A549 (cell line): ENCODE results near the gene AHCYL2. TPM values are rescaled to one million over a fixed set of nuclear protein-coding genes. Genes with fewer than 3 reads are reported as not detected.
A peak's percentile ranks its signal among the peaks of the same experiment; 100 is the strongest.

ENCODE experiments used
- ATAC-seq, 2 experiments: fragments of 200-7000 bp in 1 of 2; fragments of >200 bp in 1 of 2; cut with Nextera tagmentation in 1 of 2; cut with Tn5 transposase in 1 of 2; 3 replicates each; pipeline versions ENCODE4 v1.8.0 to v1.9.1; 2018 to 2020; ENCODE audit warnings: mild to moderate bottlenecking in 1 of 2, moderate library complexity in 1 of 2
- CTCF ChIA-PET: fragments of 300-600 bp; sonication (Branson Sonifier 250); formaldehyde crosslinking; extraction: SDS; loops from one replicate; lab custom pipeline; 2021; ENCODE audit warnings: antibody characterized with exemption, inconsistent platforms; lab: Yijun Ruan, JAX
- POLR2A ChIA-PET: fragments of 350-600 bp; formaldehyde crosslinking; extraction: SDS; loops from one replicate; lab custom pipeline; 2021; ENCODE audit warnings: antibody characterized with exemption, inconsistent platforms; lab: Yijun Ruan, JAX
- DNase-seq, 2 experiments: peaks; one replicate each; pipeline versions ENCODE4 v3.0.0 to v3.0.0-alpha.2; 2011 to 2016; ENCODE audit warnings: low read depth in 1 of 2, low spot score in 1 of 2
- FAIRE-seq: peaks from 2 replicates; lab custom pipeline; 2011; peaks lifted over from hg19 to GRCh38; lab: Jason Lieb, UNC
- H3K27ac ChIP-seq, 2 experiments: fragments of >200 bp; sonication (Bioruptor Twin); formaldehyde crosslinking; 3 replicates each; pipeline ENCODE4 v1.5.1; 2016 to 2017
- H3K4me1 ChIP-seq: fragments of >200 bp; sonication (Bioruptor Twin); formaldehyde crosslinking; 3 replicates; pipeline ENCODE4 v1.6.1; 2016
- H3K4me2 ChIP-seq: fragments of >200 bp; sonication (Bioruptor Twin); formaldehyde crosslinking; 3 replicates; pipeline ENCODE4 v1.6.1; 2016
- H3K4me3 ChIP-seq: fragments of >200 bp; sonication (Bioruptor Twin); formaldehyde crosslinking; 3 replicates; pipeline ENCODE4 v1.5.1; 2016
- H3K9me3 ChIP-seq: fragments of >200 bp; sonication (Bioruptor Twin); formaldehyde crosslinking; 3 replicates; pipeline ENCODE4 v1.6.1; 2016
- CTCF ChIP-seq: fragments of >200 bp; sonication (Bioruptor Twin); formaldehyde crosslinking; IDR thresholded peaks from 3 replicates; pipeline ENCODE4 v1.5.1; 2016
- EHMT2 ChIP-seq: fragments of 200-600 bp; sonication (generic); IDR thresholded peaks from 2 replicates; pipeline ENCODE4 v1.6.1; 2016; ENCODE audit warnings: antibody characterized with exemption, low read depth, mild to moderate bottlenecking, moderate library complexity
- ESRRA ChIP-seq: fragments of 150-350 bp; IDR thresholded peaks from 2 replicates; pipeline ENCODE4 v1.6.1; 2014; ENCODE audit warnings: mild to moderate bottlenecking, low read length, borderline replicate concordance
- HDAC2 ChIP-seq: fragments of 200-600 bp; sonication (generic); IDR thresholded peaks from 2 replicates; pipeline ENCODE4 v1.6.1; 2016
- HES2 ChIP-seq: fragments of >200 bp; sonication (Bioruptor Twin); formaldehyde crosslinking; IDR thresholded peaks from 2 replicates; pipeline ENCODE4 v1.6.1; 2016
- HOXA7 ChIP-seq: fragments of 250-450 bp; sonication (Bioruptor Pico); IDR thresholded peaks from 2 replicates; pipeline ENCODE4 v1.5.0; 2020; ENCODE audit warnings: mild to moderate bottlenecking, moderate library complexity
- JUNB ChIP-seq: fragments of >200 bp; sonication (Bioruptor Twin); formaldehyde crosslinking; IDR thresholded peaks from 2 replicates; pipeline ENCODE4 v1.6.1; 2016
- KDM1A ChIP-seq: fragments of 200-600 bp; sonication (generic); IDR thresholded peaks from 2 replicates; pipeline ENCODE4 v1.6.1; 2016; ENCODE audit warnings: low read depth, mild to moderate bottlenecking
- KDM5A ChIP-seq: fragments of 200-600 bp; sonication (generic); IDR thresholded peaks from 2 replicates; pipeline ENCODE4 v1.6.1; 2016; ENCODE audit warnings: antibody characterized with exemption, mild to moderate bottlenecking
- MAFK ChIP-seq: fragments of 450-650 bp; IDR thresholded peaks from 2 replicates; pipeline ENCODE4 v1.6.1; 2014; ENCODE audit not compliant: partially characterized antibody
- MAZ ChIP-seq: fragments of 150-350 bp; IDR thresholded peaks from 2 replicates; pipeline ENCODE4 v1.6.1; 2014; ENCODE audit warnings: antibody characterized with exemption, low read depth, low read length, borderline replicate concordance
- NPAS2 ChIP-seq: fragments of 250-450 bp; sonication (Bioruptor Pico); IDR thresholded peaks from 2 replicates; pipeline ENCODE4 v1.8.0; 2022; ENCODE audit warnings: mild to moderate bottlenecking, moderate library complexity, borderline replicate concordance
- PHF8 ChIP-seq: fragments of 200-600 bp; sonication (generic); IDR thresholded peaks from 2 replicates; pipeline ENCODE4 v1.6.1; 2016; ENCODE audit warnings: low read depth, mild to moderate bottlenecking, antibody characterized with exemption, moderate library complexity, borderline replicate concordance
- POLR2AphosphoS2 ChIP-seq: conservative IDR thresholded peaks from 2 replicates; pipeline ENCODE4 v1.6.1; 2012; ENCODE audit warnings: low read length, improper control_type of control experiment, inconsistent platforms
- RAD21 ChIP-seq, 2 experiments: fragments of >200 bp in 1 of 2; sonication (Bioruptor Twin) in 1 of 2; formaldehyde crosslinking in 1 of 2; IDR thresholded peaks in 1 of 2; conservative IDR thresholded peaks in 1 of 2; 2 replicates in 1 of 2; 3 replicates in 1 of 2; pipeline ENCODE4 v1.6.1; 2012 to 2018; ENCODE audit warnings: inconsistent platforms in 1 of 2
- RARB ChIP-seq: fragments of 250-450 bp; sonication (Bioruptor Pico); IDR thresholded peaks from 2 replicates; pipeline ENCODE4 v1.8.0; 2021; ENCODE audit warnings: mild to moderate bottlenecking, moderate library complexity
- RNF2 ChIP-seq: fragments of 200-600 bp; sonication (generic); IDR thresholded peaks from 2 replicates; pipeline ENCODE4 v1.6.1; 2016; ENCODE audit warnings: low read depth, mild to moderate bottlenecking, antibody characterized with exemption, moderate library complexity, borderline replicate concordance
- SMC3 ChIP-seq: fragments of >200 bp; sonication (Bioruptor Twin); formaldehyde crosslinking; IDR thresholded peaks from 3 replicates; pipeline ENCODE4 v1.6.1; 2018; ENCODE audit warnings: inconsistent platforms
- TP53 ChIP-seq: fragments of 250-450 bp; sonication (Bioruptor Pico); IDR thresholded peaks from 2 replicates; pipeline ENCODE4 v1.5.0; 2021; ENCODE audit warnings: mild to moderate bottlenecking, moderate library complexity
- ZSCAN20 ChIP-seq: fragments of 250-450 bp; sonication (Bioruptor Pico); IDR thresholded peaks from 2 replicates; pipeline ENCODE4 v1.8.0; 2022; ENCODE audit warnings: mild to moderate bottlenecking, moderate library complexity
- WGBS: methylation state at CpG from one replicate; pipeline ENCODE4 v1.1.6; 2017; ENCODE audit errors: missing lambda C conversion rate; 5-methylcytosine and 5-hydroxymethylcytosine counted together
- polyA plus RNA-seq, 4 experiments: library from polyadenylated mRNA; depleted of rRNA in 3 of 4; stranded (reverse); fragments of >200 nt; fragmentation: RNase III in 1 of 4; extraction: RNeasy Plus Mini Kit Qiagen cat#74134 plus additional on column Dnase treatment in 1 of 4; gene quantifications; 2 replicates in 3 of 4; 3 replicates in 1 of 4; pipeline ENCODE4 v1.2.3, GENCODE V29; 2011 to 2017
- TF ChIP-seq, protein P1 (sequence below): IDR thresholded peaks from 2 replicates; pipeline ENCODE4 v1.6.1; 2012

The AHCYL2 gene
- polyA plus RNA-seq, 2 of the 4 experiments (the other 2 are of a cell fraction): 10.8 to 25.9 TPM

DNA sequence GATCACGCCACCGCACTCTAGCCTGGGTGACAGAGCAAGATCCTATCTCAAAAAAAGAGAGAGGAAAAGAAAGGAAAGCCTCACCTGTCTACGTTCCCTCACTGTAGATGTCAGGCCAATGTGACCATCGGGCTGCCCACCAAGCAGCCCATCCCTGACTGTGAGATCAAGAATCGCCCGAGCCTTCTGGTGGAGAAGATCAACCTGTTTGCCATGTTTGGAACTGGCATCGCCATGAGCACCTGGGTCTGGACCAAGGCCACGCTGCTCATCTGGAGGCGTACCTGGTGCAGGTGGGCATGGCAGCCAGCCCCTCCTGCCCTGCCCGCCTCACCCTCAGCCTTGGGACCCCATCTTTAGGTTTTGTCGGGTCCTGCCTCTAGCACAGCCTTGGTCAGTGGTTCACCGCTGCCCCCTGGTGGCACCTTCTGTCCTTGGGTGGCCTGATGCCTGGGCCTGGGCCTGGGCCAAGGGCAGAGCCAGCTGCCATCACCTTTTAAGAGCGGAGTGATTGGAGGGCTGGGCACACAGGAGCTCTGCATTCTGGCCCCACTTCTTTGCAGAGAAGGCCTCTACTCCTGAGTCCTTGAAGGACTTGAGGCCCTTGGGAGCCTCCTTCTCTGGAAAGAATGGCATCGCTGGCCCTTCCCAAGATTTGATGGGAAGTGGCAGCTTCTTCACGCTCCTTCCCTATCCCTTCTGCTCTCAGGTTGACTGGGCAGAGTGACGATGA, 14.4 kb upstream of the AHCYL2 start (continued):
- TF ChIP-seq RAD21 (conservative IDR thresholded peaks at IDR 0.05 in 1 of 2, IDR thresholded peaks at IDR 0.05 in 1 of 2): peak; percentile 85 to 87
- no peak for TF ChIP-seq ESRRA

GRCh38 chr7:129210989-129211312, 13.9 kb upstream of the AHCYL2 start:
- Histone ChIP-seq H3K4me3 (no peak overlapping the region), H3K4me2 (no peak overlapping the region), H3K27ac (no peak overlapping the region), H3K9me3 (no peaks in the 10 kb centered on the region), H3K4me1 (no peaks in the 10 kb centered on the region)
- peak in 1 of 2 experiments; percentile 6; a peak in 2 of 6 replicates for ATAC-seq
- no peak for DNase-seq
- POLR2A ChIA-PET: no interaction called here
- CTCF ChIA-PET: interaction anchor here (0.6 to 8.3 kb wide), 24 partner anchors 8 to 312 kb away, joined by 3 to 88 read pairs (median 4); partner anchors contain the start of gene SMO
- FAIRE-seq: no peak
- 90% methylated on average over 14 of the region's 14 CpGs for WGBS
- no peak for TF ChIP-seq HOXA7 (CRISPR knock-in tag)
- TF ChIP-seq MAFK: no peak
- TF ChIP-seq KDM5A: no peak
- no peak for TF ChIP-seq SMC3
- TF ChIP-seq MAZ: no peak
- no peak for TF ChIP-seq TP53 (CRISPR knock-in tag)
- TF ChIP-seq RNF2: no peak
- TF ChIP-seq ZSCAN20: no peak
- TF ChIP-seq EHMT2: no peak
- no peak for TF ChIP-seq KDM1A
- no peak for TF ChIP-seq RARB (CRISPR knock-in tag)
- TF ChIP-seq, protein P1, sequence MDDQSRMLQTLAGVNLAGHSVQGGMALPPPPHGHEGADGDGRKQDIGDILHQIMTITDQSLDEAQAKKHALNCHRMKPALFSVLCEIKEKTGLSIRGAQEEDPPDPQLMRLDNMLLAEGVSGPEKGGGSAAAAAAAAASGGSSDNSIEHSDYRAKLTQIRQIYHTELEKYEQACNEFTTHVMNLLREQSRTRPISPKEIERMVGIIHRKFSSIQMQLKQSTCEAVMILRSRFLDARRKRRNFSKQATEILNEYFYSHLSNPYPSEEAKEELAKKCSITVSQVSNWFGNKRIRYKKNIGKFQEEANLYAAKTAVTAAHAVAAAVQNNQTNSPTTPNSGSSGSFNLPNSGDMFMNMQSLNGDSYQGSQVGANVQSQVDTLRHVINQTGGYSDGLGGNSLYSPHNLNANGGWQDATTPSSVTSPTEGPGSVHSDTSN: no peak

GRCh38 chr7:129212126-129212525, 12.7 kb upstream of the AHCYL2 start:
- TF ChIP-seq HES2: no peak
- TF ChIP-seq POLR2AphosphoS2: no peak
- no peak for TF ChIP-seq PHF8
- H3K4me1 ChIP-seq: 0 out of 3 replicates have a peak, but pooled peaks cover 3% of the 10 kb centered on the region
- H3K4me3 ChIP-seq: no peak overlapping the region
- no peak for ATAC-seq
- WGBS: 83% methylated on average over 10 of the region's 14 CpGs
- ChIA-PET CTCF (interaction anchor here (0.7 to 8.3 kb wide), 7 partner anchors 9 to 269 kb away, joined by 3 to 88 read pairs (median 9); no protein-coding TSS in a partner anchor), POLR2A (no interaction called here)
- H3K9me3 ChIP-seq: no peaks in the 10 kb centered on the region
- H3K27ac ChIP-seq: no peak overlapping the region
- DNase-seq: no peak
- H3K4me2 ChIP-seq: no peak overlapping the region
- no peak for FAIRE-seq

GRCh38 chr7:129212596-129212995, 12.2 kb upstream of the AHCYL2 start:
- POLR2A ChIA-PET: no interaction called here
- H3K4me2 ChIP-seq: no peak overlapping the region
- no peak for FAIRE-seq
- TF ChIP-seq CTCF: no peak
- TF ChIP-seq PHF8: no peak
- TF ChIP-seq HDAC2: no peak
- TF ChIP-seq JUNB: no peak
- no peak for TF ChIP-seq NPAS2 (CRISPR knock-in tag)
- TF ChIP-seq, all 56 proteins: peak for 0
- Histone ChIP-seq H3K9me3 (no peaks in the 10 kb centered on the region), H3K4me1 (0 out of 3 replicates have a peak, but pooled peaks cover 3% of the 10 kb centered on the region), H3K27ac (no peak overlapping the region), H3K4me3 (no peak overlapping the region)
- ATAC-seq: no peak
- CTCF ChIA-PET: interaction anchor here (0.7 to 8.3 kb wide), 6 partner anchors 10 to 268 kb away, joined by 3 to 88 read pairs (median 8); no protein-coding TSS in a partner anchor
- 71% methylated on average over 2 of the region's 4 CpGs for WGBS
- DNase-seq: no peak
